Activated naive CD4-positive, alpha-beta T cell treated with anti-CD3 and anti-CD28 coated beads for 36 hours (primary cell): ENCODE data around the gene CCDC149. TPM values are rescaled to one million over a fixed set of nuclear protein-coding genes. Genes with fewer than 3 reads are reported as not detected.

Experiments used
- CTCF ChIA-PET: fragments of 350-600 bp; sonication (Branson Sonifier 250); formaldehyde crosslinking; loops from one replicate; lab custom pipeline; 2021; ENCODE audit warnings: antibody characterized with exemption; lab: Charles Lee
- DNase-seq: peaks from one replicate; pipeline ENCODE4 v3.0.0-alpha.2; 2020
- H3K27ac Mint-ChIP-seq: one replicate; pipeline ENCODE4 v1.8.0; 2021; ENCODE audit warnings: mild to moderate bottlenecking, mixed read lengths
- H3K27me3 Mint-ChIP-seq: one replicate; pipeline ENCODE4 v1.8.0; 2021; ENCODE audit warnings: low read depth, mixed read lengths
- H3K36me3 Mint-ChIP-seq: one replicate; pipeline ENCODE4 v1.8.0; 2021; ENCODE audit warnings: low read depth, mixed read lengths
- H3K4me1 Mint-ChIP-seq: one replicate; pipeline ENCODE4 v1.8.0; 2021; ENCODE audit warnings: low read depth, mixed read lengths
- H3K4me3 Mint-ChIP-seq: one replicate; pipeline ENCODE4 v1.8.0; 2021; ENCODE audit warnings: mild to moderate bottlenecking, moderate library complexity, mixed read lengths
- H3K9me3 Mint-ChIP-seq: one replicate; pipeline ENCODE4 v1.8.0; 2021; ENCODE audit warnings: mixed read lengths
- intact Hi-C: fragments of 100-400 bp; cut with micrococcal nuclease; formaldehyde crosslinking; loops from one replicate; pipeline ENCODE4 v1.15.1; 2023
- total RNA-seq, 2 experiments: library from RNA; stranded (reverse); gene quantifications; one replicate each; pipeline ENCODE4 v1.2.3, GENCODE V29; 2021

Gene CCDC149
- not detected for total RNA-seq

DNA sequence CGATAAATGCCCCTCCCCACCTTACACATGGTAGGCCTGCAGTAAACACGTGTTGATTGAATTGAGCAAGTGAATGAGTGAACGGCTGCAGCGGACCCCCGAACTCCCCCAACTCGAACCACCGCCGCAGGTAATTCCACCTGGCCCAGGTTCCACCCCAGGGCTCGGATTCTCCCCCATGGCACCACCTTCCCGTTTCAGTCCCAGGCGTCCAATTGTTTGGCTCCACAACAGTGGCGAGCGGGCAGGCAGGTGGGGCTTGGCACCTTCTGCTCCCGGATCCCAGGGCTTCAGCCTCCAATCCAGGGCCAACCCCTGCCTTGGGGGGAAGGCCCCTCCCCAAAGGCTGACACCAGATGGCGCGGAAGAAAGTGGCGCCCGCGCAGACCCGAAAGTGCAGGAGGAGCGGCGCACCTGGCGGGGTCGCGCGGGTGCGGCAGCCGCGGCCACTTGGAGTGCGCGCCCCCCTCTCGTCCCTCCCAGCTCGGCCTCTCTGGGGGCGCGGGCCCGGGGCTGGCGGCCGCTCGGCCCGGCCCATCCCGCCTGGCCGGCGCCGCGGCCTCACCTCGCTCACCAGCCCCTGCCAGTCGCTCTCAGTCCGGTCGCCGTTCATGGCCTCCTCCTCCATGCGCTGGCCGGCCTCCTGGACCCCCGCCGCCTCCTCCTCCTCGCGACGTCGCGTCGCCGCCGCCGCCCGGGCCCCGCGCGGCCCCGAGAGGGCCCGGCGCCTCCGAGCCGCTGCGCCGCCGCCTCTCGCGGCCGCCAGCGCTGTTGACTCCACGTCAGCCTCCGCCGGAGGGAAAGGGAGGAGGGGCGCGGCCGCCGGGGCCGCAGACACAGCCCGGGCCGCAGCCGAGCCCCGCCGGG is at the start of gene CCDC149:
TSS of gene CCDC149 (minus strand) at position 791 of the 867 bp plus-strand sequence. CDS start at position 613, 178 bp downstream.
- Mint-ChIP-seq H3K4me1 (peaks cover 2% of the 10 kb centered on the region), H3K9me3 (peaks cover 3% of the 10 kb centered on the region), H3K27ac (no peak within 1 kb of the TSS), H3K36me3 (peaks cover 1% of the 10 kb centered on the region), H3K4me3 (peak within 1 kb of the TSS; percentile 19), H3K27me3 (peaks cover 39% of the 10 kb centered on the region)
- DNase-seq = no peak
- intact Hi-C loops = no loop called here
- CTCF ChIA-PET = no interaction called here

DNA sequence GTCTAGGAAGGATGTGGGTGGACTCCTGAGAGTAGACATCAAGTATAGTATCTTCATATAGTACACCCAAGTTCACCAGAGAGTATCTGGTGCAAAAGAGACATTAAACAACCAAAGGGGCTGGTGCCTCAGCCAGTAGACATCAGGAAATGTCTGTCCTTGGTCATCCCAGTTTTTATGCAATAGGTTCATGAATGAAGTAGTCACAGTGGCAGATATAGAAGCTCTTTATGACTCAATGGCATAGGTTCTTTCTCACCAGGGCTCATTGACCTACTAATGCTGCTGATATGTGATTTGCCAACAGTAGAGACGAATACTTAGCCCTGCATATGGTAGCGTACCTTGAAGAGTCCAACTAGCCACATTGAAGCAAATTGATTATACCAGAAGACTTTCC is 45.0 kb upstream of the CCDC149 start:
- no peak overlapping the region for H3K27ac Mint-ChIP-seq
- no peaks in the 10 kb centered on the region for H3K36me3 Mint-ChIP-seq
- no peak overlapping the region for H3K4me3 Mint-ChIP-seq
- H3K27me3 Mint-ChIP-seq = peaks cover 9% of the 10 kb centered on the region
- peaks cover 4% of the 10 kb centered on the region for H3K9me3 Mint-ChIP-seq
- no peak for DNase-seq
- intact Hi-C loops = no loop called here
- no peaks in the 10 kb centered on the region for H3K4me1 Mint-ChIP-seq
- CTCF ChIA-PET = no interaction called here

DNA sequence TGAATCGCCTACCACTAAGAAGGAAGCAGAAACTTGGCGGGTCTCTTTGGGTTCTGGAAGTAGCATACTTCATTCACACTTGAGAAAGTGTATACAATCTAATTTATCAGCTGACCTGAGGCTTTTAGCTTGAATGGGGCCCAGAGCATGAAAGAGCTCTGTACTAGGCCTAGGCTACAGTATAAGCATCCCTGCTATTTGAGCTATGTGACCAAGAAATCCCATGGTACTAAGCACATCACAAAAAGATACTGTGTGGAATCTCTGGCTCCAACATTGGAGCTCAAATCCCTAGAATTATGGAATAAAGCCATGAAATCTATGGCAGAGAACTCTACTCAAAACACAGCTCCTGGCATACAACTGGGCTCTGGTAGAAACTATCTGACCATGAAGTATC is 43.9 kb upstream of the CCDC149 start:
- Mint-ChIP-seq H3K27me3 (peaks cover 9% of the 10 kb centered on the region), H3K27ac (no peak overlapping the region), H3K9me3 (peaks cover 4% of the 10 kb centered on the region), H3K4me3 (no peak overlapping the region), H3K36me3 (no peaks in the 10 kb centered on the region), H3K4me1 (no peaks in the 10 kb centered on the region)
- intact Hi-C loops = no loop called here
- no peak for DNase-seq
- CTCF ChIA-PET = interaction anchor here (0.6 kb wide), 1 partner anchor 47 kb away, joined by 3 read pairs; no protein-coding TSS in a partner anchor

DNA sequence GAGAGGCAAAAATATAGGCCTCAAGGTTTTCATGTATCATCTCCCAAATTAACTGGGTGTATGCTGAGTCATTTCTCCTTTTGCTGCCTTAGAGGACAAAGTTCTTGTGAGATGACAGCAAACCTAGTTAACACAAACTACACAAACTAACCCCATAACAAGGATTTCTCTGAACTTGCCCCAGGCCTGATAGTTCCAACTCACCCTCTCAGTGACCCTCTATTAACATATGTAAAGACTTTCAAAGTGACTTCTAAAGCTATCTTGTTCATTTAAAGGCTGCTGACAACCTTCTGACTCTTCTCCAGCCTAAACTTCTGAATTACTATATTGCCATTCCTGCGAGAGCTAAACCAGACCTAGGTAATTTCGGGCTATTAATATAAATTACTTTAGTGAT is 43.2 kb upstream of the CCDC149 start:
- H3K4me3 Mint-ChIP-seq = no peak overlapping the region
- no peak for DNase-seq
- H3K9me3 Mint-ChIP-seq = peaks cover 4% of the 10 kb centered on the region
- intact Hi-C loops = no loop called here
- peaks cover 9% of the 10 kb centered on the region for H3K27me3 Mint-ChIP-seq
- no peak overlapping the region for H3K27ac Mint-ChIP-seq
- CTCF ChIA-PET = no interaction called here
- H3K36me3 Mint-ChIP-seq = no peaks in the 10 kb centered on the region
- no peaks in the 10 kb centered on the region for H3K4me1 Mint-ChIP-seq

GRCh38 chr4:24952667-24953066 is 39.8 kb upstream of the CCDC149 start:
- DNase-seq = no peak
- intact Hi-C loops = no loop called here
- H3K36me3 Mint-ChIP-seq = no peaks in the 10 kb centered on the region

GRCh38 chr4:24949970-24950369 is 37.1 kb upstream of the CCDC149 start:
- DNase-seq = no peak
- Mint-ChIP-seq H3K36me3 (no peaks in the 10 kb centered on the region), H3K4me3 (no peak overlapping the region), H3K4me1 (no peaks in the 10 kb centered on the region), H3K27me3 (peaks cover 11% of the 10 kb centered on the region), H3K27ac (no peak overlapping the region), H3K9me3 (peaks cover 6% of the 10 kb centered on the region)
- CTCF ChIA-PET = no interaction called here
- intact Hi-C loops = no loop called here

More at GRCh38 chr4:24952667-24953066, 39.8 kb upstream of the CCDC149 start:
- H3K4me3 Mint-ChIP-seq = no peak overlapping the region
- CTCF ChIA-PET = no interaction called here
- H3K4me1 Mint-ChIP-seq = no peaks in the 10 kb centered on the region
- H3K27ac Mint-ChIP-seq = no peak overlapping the region
- H3K9me3 Mint-ChIP-seq = peaks cover 4% of the 10 kb centered on the region
- H3K27me3 Mint-ChIP-seq = peaks cover 8% of the 10 kb centered on the region

DNA sequence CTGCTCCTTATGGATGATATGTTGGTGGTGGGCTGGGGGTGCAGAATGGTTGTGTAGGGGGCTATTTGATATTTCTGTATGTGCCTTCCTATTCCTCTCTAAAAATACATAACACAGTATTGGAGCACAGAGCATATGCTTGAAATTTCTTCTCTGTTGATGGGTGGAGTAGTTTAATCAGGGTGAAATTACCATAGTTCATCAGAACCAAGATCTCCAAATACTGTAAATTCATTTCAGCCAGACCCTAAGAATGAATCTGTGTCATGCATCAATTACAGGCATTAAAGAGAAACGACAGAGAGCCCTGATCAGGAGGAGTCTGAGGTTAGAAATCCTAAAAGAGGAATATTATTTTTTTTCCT is 25.1 kb upstream of the CCDC149 start:
- DNase-seq = no peak
- Mint-ChIP-seq H3K4me3 (no peak overlapping the region), H3K4me1 (no peaks in the 10 kb centered on the region), H3K9me3 (peaks cover 4% of the 10 kb centered on the region), H3K27me3 (peaks cover 9% of the 10 kb centered on the region), H3K36me3 (no peaks in the 10 kb centered on the region), H3K27ac (no peak overlapping the region)
- CTCF ChIA-PET = no interaction called here
- intact Hi-C loops = no loop called here

DNA sequence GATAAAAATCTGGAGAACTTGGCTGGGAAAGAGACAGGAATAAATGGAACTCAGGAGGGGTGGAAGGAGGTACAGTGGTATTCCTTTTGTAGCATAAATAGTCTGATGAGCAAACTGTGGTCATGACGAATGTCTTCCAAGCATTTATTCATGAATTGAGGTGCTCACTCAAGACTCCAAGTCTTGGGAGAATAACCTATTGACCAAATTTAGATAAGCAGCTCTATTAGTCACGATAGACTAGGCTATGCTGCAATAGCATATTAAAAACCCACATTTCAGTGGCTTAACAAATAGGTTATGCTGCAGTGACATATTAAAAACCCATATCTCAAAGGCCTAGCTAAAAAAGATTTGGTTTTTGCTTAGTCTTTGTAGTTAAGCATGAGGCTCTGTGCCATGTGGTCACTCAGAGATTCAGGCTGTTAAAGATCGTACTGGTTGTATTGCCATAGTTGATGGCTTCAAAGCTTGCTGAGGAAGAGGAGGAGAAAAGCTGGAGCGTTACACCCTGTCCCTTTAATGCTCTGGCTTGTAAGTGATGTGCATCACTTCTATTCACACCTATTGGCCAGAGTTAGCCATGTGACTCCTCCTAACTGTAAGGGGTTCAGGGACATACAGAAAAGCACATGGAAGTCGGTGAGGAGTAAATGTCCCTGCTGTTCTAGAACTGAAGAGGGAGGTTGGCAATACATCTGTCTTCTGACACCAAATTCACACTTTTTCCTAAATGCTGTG is 24.5 kb upstream of the CCDC149 start:
- Mint-ChIP-seq H3K27ac (no peak overlapping the region), H3K4me3 (no peak overlapping the region), H3K9me3 (peaks cover 4% of the 10 kb centered on the region), H3K27me3 (peaks cover 9% of the 10 kb centered on the region), H3K4me1 (no peaks in the 10 kb centered on the region), H3K36me3 (no peaks in the 10 kb centered on the region)
- CTCF ChIA-PET = no interaction called here
- no peak for DNase-seq
- intact Hi-C loops = no loop called here

DNA sequence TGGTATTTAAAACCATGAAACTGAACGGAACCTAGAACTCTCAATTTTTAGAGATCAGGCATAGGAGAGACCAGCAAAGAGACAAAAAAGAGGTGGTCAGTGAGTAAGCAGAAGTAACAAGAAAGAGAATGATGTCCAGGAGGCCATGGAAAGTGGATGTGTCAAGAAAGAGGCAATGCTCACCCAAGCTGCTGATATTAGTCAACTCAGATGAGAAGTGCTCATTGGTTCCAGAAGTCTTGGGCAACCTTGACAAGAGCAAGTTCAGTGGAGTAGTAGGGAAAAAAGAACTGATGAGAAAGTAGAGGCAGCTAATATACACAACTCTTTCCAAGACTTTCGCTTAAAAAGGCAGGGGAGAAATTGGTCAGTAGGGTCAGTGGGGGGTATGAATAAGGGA is 23.0 kb upstream of the CCDC149 start:
- no peaks in the 10 kb centered on the region for H3K4me1 Mint-ChIP-seq
- intact Hi-C loops = no loop called here

GRCh38 chr4:24934311-24934710 is 21.5 kb upstream of the CCDC149 start:
- intact Hi-C loops = no loop called here
- Mint-ChIP-seq H3K4me1 (no peaks in the 10 kb centered on the region), H3K36me3 (no peaks in the 10 kb centered on the region), H3K4me3 (no peak overlapping the region), H3K27me3 (peaks cover 13% of the 10 kb centered on the region), H3K9me3 (no peaks in the 10 kb centered on the region), H3K27ac (no peak overlapping the region)
- no peak for DNase-seq
- CTCF ChIA-PET = no interaction called here

More for the DNA sequence above, 23.0 kb upstream of the CCDC149 start:
- Mint-ChIP-seq H3K9me3 (peaks cover 4% of the 10 kb centered on the region), H3K36me3 (no peaks in the 10 kb centered on the region), H3K27ac (no peak overlapping the region), H3K4me3 (no peak overlapping the region), H3K27me3 (peaks cover 9% of the 10 kb centered on the region)
- DNase-seq = no peak
- CTCF ChIA-PET = no interaction called here

DNA sequence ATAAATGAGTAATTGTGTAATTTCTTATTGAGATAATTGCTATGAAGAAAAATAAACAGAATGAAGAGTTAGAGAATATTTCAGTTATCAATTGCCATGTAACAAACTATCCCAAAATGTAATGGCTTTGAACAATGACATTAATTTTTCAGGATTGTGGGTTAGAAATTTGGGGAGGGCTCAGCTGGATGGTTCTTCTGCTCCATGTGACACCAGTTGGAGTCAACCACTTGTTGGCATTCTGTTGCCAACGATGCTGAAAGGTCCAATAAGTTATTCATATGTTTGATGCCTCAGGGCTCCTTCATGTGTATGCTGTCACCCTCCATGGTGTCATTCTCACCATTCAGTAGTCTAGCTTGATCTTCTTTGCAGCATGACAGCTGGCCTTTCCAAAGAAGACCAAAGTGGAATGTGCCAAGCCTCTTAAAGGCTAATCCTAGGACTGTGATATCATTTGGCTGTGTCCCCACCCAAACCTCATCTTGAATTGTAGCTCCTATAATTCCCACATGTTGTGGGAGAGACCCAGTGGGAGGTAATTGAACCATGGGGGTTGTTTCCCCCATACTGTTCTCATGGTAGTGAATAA is 20.9 kb upstream of the CCDC149 start:
- H3K27ac Mint-ChIP-seq = no peak overlapping the region

GRCh38 chr4:24932515-24933225 is 19.8 kb upstream of the CCDC149 start:
- H3K36me3 Mint-ChIP-seq = no peaks in the 10 kb centered on the region
- peaks cover 12% of the 10 kb centered on the region for H3K27me3 Mint-ChIP-seq
- no peak overlapping the region for H3K27ac Mint-ChIP-seq
- no peaks in the 10 kb centered on the region for H3K9me3 Mint-ChIP-seq
- no peak for DNase-seq
- CTCF ChIA-PET = no interaction called here
- intact Hi-C loops = no loop called here
- no peaks in the 10 kb centered on the region for H3K4me1 Mint-ChIP-seq
- H3K4me3 Mint-ChIP-seq = no peak overlapping the region

More for the DNA sequence above, 20.9 kb upstream of the CCDC149 start:
- Mint-ChIP-seq H3K4me1 (no peaks in the 10 kb centered on the region), H3K36me3 (no peaks in the 10 kb centered on the region), H3K9me3 (no peaks in the 10 kb centered on the region), H3K4me3 (no peak overlapping the region), H3K27me3 (peaks cover 13% of the 10 kb centered on the region)
- CTCF ChIA-PET = interaction anchor here (0.6 kb wide), 1 partner anchor 48 kb away, joined by 3 read pairs; no protein-coding TSS in a partner anchor
- no peak for DNase-seq
- intact Hi-C loops = no loop called here
